ENCODE measurements around the gene LZTR1.
"Not testable (repeated sequence)": the region's sequence is repeated elsewhere in the genome, so short reads cannot be mapped to it uniquely, and the experiment has no call there.

DNA sequence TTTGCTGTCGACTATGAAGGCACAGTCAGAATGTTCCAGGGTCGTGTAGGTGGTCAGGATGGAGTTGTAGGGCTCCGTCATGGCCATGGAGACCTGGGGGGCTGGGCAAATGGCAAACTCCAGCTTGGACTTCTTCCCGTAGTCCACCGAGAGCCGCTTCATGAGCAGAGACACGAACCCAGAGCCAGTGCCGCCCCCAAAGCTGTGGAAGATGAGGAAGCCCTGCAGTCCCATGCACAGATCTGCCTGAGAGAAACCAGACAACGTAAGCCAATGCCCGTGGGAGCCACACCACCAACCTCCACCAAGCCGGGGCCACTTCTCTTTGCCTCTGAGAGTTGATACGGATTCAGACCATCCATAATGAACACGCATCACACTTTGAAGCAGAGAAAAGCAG lies 27.1 kb downstream of the LZTR1 start:
- TF ChIP-seq, protein P1, sequence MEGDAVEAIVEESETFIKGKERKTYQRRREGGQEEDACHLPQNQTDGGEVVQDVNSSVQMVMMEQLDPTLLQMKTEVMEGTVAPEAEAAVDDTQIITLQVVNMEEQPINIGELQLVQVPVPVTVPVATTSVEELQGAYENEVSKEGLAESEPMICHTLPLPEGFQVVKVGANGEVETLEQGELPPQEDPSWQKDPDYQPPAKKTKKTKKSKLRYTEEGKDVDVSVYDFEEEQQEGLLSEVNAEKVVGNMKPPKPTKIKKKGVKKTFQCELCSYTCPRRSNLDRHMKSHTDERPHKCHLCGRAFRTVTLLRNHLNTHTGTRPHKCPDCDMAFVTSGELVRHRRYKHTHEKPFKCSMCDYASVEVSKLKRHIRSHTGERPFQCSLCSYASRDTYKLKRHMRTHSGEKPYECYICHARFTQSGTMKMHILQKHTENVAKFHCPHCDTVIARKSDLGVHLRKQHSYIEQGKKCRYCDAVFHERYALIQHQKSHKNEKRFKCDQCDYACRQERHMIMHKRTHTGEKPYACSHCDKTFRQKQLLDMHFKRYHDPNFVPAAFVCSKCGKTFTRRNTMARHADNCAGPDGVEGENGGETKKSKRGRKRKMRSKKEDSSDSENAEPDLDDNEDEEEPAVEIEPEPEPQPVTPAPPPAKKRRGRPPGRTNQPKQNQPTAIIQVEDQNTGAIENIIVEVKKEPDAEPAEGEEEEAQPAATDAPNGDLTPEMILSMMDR (conservative IDR thresholded peaks at IDR 0.05; ENCODE audit: low read depth, low read length), result not testable (repeated sequence)
- TF ChIP-seq MXI1 (IDR thresholded peaks at IDR 0.05; ENCODE audit: borderline replicate concordance, low read depth, low read length); RAD21 (IDR thresholded peaks at IDR 0.05; ENCODE audit: low read length); BHLHE40 (IDR thresholded peaks at IDR 0.05; ENCODE audit: low read depth, low read length); CHD1 (IDR thresholded peaks at IDR 0.05; ENCODE audit: low read depth, low read length); POLR2A (IDR thresholded peaks at IDR 0.05; ENCODE audit: low read depth, low read length); RFX5 (IDR thresholded peaks at IDR 0.05; ENCODE audit: low read depth, low read length); MAZ (IDR thresholded peaks at IDR 0.05; ENCODE audit: borderline replicate concordance, low read depth, low read length): not testable (repeated sequence)
- TF ChIP-seq, protein P2, sequence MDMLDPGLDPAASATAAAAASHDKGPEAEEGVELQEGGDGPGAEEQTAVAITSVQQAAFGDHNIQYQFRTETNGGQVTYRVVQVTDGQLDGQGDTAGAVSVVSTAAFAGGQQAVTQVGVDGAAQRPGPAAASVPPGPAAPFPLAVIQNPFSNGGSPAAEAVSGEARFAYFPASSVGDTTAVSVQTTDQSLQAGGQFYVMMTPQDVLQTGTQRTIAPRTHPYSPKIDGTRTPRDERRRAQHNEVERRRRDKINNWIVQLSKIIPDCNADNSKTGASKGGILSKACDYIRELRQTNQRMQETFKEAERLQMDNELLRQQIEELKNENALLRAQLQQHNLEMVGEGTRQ (IDR thresholded peaks at IDR 0.05; ENCODE audit: low read depth, low read length), result not testable (repeated sequence)
